DND-41 (cell line): ENCODE measurements around the gene RALBP1.

Source experiments
- ATAC-seq: fragments of 200-7000 bp; cut with Tn5 transposase; 3 replicates; pipeline ENCODE4 v1.9.1; 2021; ENCODE audit warnings: low read depth; ENCODE audit not compliant: insufficient read depth
- DNase-seq: peaks from one replicate; pipeline ENCODE4 v3.0.0-alpha.2; 2020
- H2AFZ ChIP-seq: 2 replicates; pipeline ENCODE4 v1.6.0; 2012; ENCODE audit warnings: low read depth, low read length
- H3K27ac ChIP-seq: 2 replicates; pipeline ENCODE4 v1.5.1; 2012; ENCODE audit warnings: low read length, inconsistent platforms
- H3K27me3 ChIP-seq: fragments of 200-600 bp; sonication (generic); 2 replicates; pipeline ENCODE4 v1.6.0; 2012; ENCODE audit warnings: low read length, mild to moderate bottlenecking, inconsistent platforms; ENCODE audit not compliant: insufficient read depth, poor library complexity
- H3K36me3 ChIP-seq: 2 replicates; pipeline ENCODE4 v1.5.1; 2012; ENCODE audit warnings: low read length, inconsistent platforms; ENCODE audit not compliant: insufficient read depth
- H3K4me1 ChIP-seq: 2 replicates; pipeline ENCODE4 v1.5.1; 2012; ENCODE audit warnings: mild to moderate bottlenecking, low read length; ENCODE audit not compliant: insufficient read depth
- H3K4me2 ChIP-seq: 2 replicates; pipeline ENCODE4 v1.6.0; 2012; ENCODE audit warnings: mild to moderate bottlenecking, moderate library complexity, low read length, inconsistent platforms; ENCODE audit not compliant: insufficient read depth
- H3K4me3 ChIP-seq, 2 experiments: fragments of 200-600 bp in 1 of 2; shearing (Covaris generic) in 1 of 2; 2 replicates each; pipeline ENCODE4 v1.5.1; 2012 to 2016; ENCODE audit warnings: inconsistent platforms in 2 of 2, low read length in 2 of 2, mild to moderate bottlenecking in 2 of 2, low read depth in 1 of 2, moderate library complexity in 1 of 2
- H3K79me2 ChIP-seq: 2 replicates; pipeline ENCODE4 v1.6.0; 2012; ENCODE audit warnings: low read length, inconsistent platforms; ENCODE audit not compliant: insufficient read depth
- H3K9ac ChIP-seq: 2 replicates; pipeline ENCODE4 v1.6.0; 2012; ENCODE audit warnings: low read depth, mild to moderate bottlenecking, inconsistent platforms, low read length, moderate library complexity
- H3K9me3 ChIP-seq: 2 replicates; pipeline ENCODE4 v1.5.1; 2012; ENCODE audit warnings: low read length, moderate library complexity, mild to moderate bottlenecking, inconsistent platforms; ENCODE audit not compliant: insufficient read depth, severe bottlenecking
- H4K20me1 ChIP-seq: 2 replicates; pipeline ENCODE4 v1.6.0; 2012; ENCODE audit warnings: low read length; ENCODE audit not compliant: insufficient read depth
- CTCF ChIP-seq: IDR thresholded peaks from 2 replicates; pipeline ENCODE4 v1.5.1; 2012; ENCODE audit warnings: borderline replicate concordance, low read length, moderate library complexity, mild to moderate bottlenecking; ENCODE audit not compliant: poor library complexity, severe bottlenecking; ENCODE audit errors: extremely low read depth
- EZH2 ChIP-seq: IDR thresholded peaks from 3 replicates; pipeline ENCODE4 v1.6.1; 2012; ENCODE audit warnings: borderline replicate concordance, low read depth, mild to moderate bottlenecking, moderate library complexity, low read length, inconsistent platforms; ENCODE audit not compliant: severe bottlenecking

The RALBP1 gene

DNA sequence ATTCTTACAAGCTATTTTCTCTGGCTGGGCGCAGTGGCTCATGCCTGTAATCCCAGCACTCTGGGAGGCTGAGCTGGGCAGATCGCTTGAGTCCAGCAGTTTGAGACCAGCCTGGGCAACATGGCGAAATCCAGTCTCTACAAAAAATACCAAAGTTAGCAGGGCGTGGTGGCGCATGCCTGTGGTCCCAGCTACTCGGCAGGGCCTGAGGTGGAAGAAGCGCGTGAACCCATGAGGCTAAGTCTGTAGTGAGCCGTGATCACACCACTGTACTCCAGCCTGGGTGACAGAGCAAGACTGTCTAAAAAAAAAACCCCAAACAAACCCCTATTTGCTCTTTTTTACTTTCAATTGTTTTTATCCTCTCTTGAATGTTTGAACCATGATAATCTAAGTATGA lies 102.0 kb downstream of the RALBP1 start:
- H3K4me1 ChIP-seq: no peaks in the 10 kb centered on the region
- TF ChIP-seq EZH2 (no peak), CTCF (no peak)
- H3K36me3 ChIP-seq: peaks cover 79% of the 10 kb centered on the region
- H3K9me3 ChIP-seq: no peaks in the 10 kb centered on the region
- H3K27ac ChIP-seq: no peak overlapping the region
- H3K4me3 ChIP-seq: no peak overlapping the region
- no peak overlapping the region for H2AFZ ChIP-seq
- no peaks in the 10 kb centered on the region for H3K27me3 ChIP-seq
- no peak for DNase-seq
- H4K20me1 ChIP-seq: peaks cover 3% of the 10 kb centered on the region; the same call in 1 of the 2 replicates
- no peak overlapping the region for H3K4me2 ChIP-seq
- ATAC-seq: no peak
- no peaks in the 10 kb centered on the region; the same call in 1 of the 2 replicates for H3K79me2 ChIP-seq
- H3K9ac ChIP-seq: no peak overlapping the region

GRCh38 chr18:9578306-9578705 lies 103.0 kb downstream of the RALBP1 start:
- H3K4me2 ChIP-seq: no peak overlapping the region
- no peak overlapping the region for H3K27ac ChIP-seq
- H3K9me3 ChIP-seq: no peaks in the 10 kb centered on the region
- DNase-seq: no peak
- no peaks in the 10 kb centered on the region for H3K4me1 ChIP-seq
- H2AFZ ChIP-seq: no peak overlapping the region
- no peak for TF ChIP-seq CTCF
- no peak for TF ChIP-seq EZH2
- no peak for ATAC-seq
- H3K36me3 ChIP-seq: peaks cover 82% of the 10 kb centered on the region
- no peak overlapping the region for H3K9ac ChIP-seq
- peaks cover 3% of the 10 kb centered on the region; the same call in 1 of the 2 replicates for H4K20me1 ChIP-seq
- H3K79me2 ChIP-seq: no peaks in the 10 kb centered on the region; the same call in 1 of the 2 replicates
- H3K4me3 ChIP-seq: no peak overlapping the region
- H3K27me3 ChIP-seq: no peaks in the 10 kb centered on the region

- Histone ChIP-seq H3K9me3 (no peaks in the 10 kb centered on the region), H3K27ac (no peak overlapping the region), H3K4me2 (no peak overlapping the region), H3K4me1 (no peaks in the 10 kb centered on the region), H2AFZ (no peak overlapping the region), H3K27me3 (no peaks in the 10 kb centered on the region), H3K9ac (no peak overlapping the region), H3K79me2 (no peaks in the 10 kb centered on the region; the same call in 1 of the 2 replicates), H4K20me1 (peaks cover 3% of the 10 kb centered on the region; the same call in 1 of the 2 replicates), H3K4me3 (no peak overlapping the region), H3K36me3 (peaks cover 83% of the 10 kb centered on the region)
- TF ChIP-seq CTCF (no peak), EZH2 (no peak)
- DNase-seq (no peak), ATAC-seq (no peak)
Observed at GRCh38 chr18:9581667-9582066, 106.4 kb downstream of the RALBP1 start.

GRCh38 chr18:9586814-9587213 lies 111.5 kb downstream of the RALBP1 start:
- H3K4me1 ChIP-seq: no peaks in the 10 kb centered on the region
- no peaks in the 10 kb centered on the region for H3K27me3 ChIP-seq
- no peaks in the 10 kb centered on the region; the same call in 1 of the 2 replicates for H4K20me1 ChIP-seq
- DNase-seq (no peak), ATAC-seq (no peak)
- H3K27ac ChIP-seq: no peak overlapping the region
- H3K79me2 ChIP-seq: peaks cover 18% of the 10 kb centered on the region; the same call in 1 of the 2 replicates
- no peak for TF ChIP-seq EZH2
- TF ChIP-seq CTCF: no peak
- no peak overlapping the region for H2AFZ ChIP-seq
- no peaks in the 10 kb centered on the region for H3K9me3 ChIP-seq
- H3K36me3 ChIP-seq: peaks cover 90% of the 10 kb centered on the region
- H3K4me2 ChIP-seq: no peak overlapping the region
- no peak overlapping the region for H3K9ac ChIP-seq
- H3K4me3 ChIP-seq: no peak overlapping the region
